ENCODE data around the gene TMIE.

TMIE gene, protein sequence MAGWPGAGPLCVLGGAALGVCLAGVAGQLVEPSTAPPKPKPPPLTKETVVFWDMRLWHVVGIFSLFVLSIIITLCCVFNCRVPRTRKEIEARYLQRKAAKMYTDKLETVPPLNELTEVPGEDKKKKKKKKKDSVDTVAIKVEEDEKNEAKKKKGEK

DNA sequence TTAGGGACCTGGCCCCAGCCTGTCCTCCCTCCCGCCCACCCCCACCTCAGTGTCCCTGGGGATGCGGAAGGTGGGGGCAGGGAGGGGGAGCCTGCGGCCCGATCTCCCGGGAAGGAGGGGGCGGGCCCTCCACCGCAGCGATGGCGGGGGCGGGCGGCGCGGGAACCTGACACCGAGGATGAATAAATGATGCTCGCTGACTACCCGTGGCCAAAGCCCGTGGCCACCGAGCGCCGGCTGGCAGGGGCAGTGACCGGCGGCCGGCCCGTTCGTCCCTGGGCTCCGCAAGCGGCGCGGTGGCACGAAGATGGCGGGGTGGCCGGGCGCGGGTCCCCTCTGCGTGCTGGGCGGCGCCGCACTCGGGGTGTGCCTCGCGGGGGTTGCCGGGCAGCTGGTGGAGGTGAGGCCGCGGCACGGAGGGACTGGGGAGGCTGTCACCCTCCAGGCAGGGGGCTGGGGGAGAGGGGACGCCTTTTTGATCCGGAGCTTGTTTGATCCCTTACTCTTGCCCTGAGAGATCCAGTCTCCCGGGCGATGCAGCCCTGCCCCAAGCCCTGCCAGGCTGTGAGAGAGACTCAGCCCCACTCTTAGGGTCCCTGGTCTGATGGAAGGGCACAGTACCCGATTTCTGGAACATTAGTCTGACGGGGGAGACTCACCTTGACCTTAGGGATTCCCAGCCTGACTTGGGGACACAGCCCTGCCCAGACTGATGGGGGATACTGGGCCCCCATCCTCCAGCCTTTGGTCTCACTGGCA lies at the start of gene TMIE:
TMIE (plus strand) TSS at position 212 of the 759 bp plus-strand sequence; CDS start at position 308, 96 bp downstream.
- Histone ChIP-seq H3K9ac (ENCODE audit: low read depth in 1 of 2, low read length in 2 of 2) (no peak within 1 kb of the TSS), H3K27ac (ENCODE audit: low read depth, low read length) (no peak within 1 kb of the TSS)

DNA sequence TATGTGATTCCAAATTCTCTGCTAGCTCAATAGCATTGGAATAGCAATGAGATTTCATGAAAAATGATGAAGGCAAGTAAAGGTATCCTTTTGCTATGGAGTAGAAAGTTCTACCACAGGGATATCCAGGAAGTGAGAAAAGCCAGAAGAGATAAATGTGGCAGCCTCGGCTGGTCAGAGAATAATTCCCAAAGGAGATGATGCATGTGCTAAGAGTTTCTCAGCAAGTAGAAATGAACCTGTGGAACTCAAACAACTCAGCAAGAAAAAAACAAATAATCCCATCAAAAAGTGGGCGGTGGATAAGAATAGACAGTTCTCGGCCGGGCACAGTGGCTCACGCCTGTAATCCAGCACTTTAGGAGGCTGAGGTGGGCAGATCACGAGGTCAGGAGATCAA lies 45.9 kb upstream of the TMIE start:
- H3K9me3 ChIP-seq (ENCODE audit: control insufficient read depth in 1 of 2, low read length in 2 of 2) = peaks cover 3 to 10% of the 10 kb centered on the region in 2 donors
- no peaks in the 10 kb centered on the region for H3K36me3 ChIP-seq (ENCODE audit: control insufficient read depth in 1 of 2, insufficient read depth in 2 of 2, low read length in 2 of 2)
- H3K9ac ChIP-seq (ENCODE audit: low read depth in 1 of 2, low read length in 2 of 2) = no peak overlapping the region

More for the DNA sequence above, at the start of gene TMIE:
- Histone ChIP-seq H3K36me3 (ENCODE audit: control insufficient read depth in 1 of 2, insufficient read depth in 2 of 2, low read length in 2 of 2) (no peaks in the 10 kb centered on the region), H3K4me3 (ENCODE audit: low read depth in 1 of 2, low read length in 2 of 2) (no peak within 1 kb of the TSS), H3K27me3 (ENCODE audit: control insufficient read depth in 1 of 2, insufficient read depth in 2 of 2, low read length in 2 of 2) (peaks cover 15 to 21% of the 10 kb centered on the region in 2 donors), H3K9me3 (ENCODE audit: control insufficient read depth in 1 of 2, low read length in 2 of 2) (no peaks in the 10 kb centered on the region), H3K4me1 (ENCODE audit: control insufficient read depth in 1 of 2, insufficient read depth in 2 of 2, low read length in 2 of 2) (peaks cover 2 to 19% of the 10 kb centered on the region in 2 donors)

DNA sequence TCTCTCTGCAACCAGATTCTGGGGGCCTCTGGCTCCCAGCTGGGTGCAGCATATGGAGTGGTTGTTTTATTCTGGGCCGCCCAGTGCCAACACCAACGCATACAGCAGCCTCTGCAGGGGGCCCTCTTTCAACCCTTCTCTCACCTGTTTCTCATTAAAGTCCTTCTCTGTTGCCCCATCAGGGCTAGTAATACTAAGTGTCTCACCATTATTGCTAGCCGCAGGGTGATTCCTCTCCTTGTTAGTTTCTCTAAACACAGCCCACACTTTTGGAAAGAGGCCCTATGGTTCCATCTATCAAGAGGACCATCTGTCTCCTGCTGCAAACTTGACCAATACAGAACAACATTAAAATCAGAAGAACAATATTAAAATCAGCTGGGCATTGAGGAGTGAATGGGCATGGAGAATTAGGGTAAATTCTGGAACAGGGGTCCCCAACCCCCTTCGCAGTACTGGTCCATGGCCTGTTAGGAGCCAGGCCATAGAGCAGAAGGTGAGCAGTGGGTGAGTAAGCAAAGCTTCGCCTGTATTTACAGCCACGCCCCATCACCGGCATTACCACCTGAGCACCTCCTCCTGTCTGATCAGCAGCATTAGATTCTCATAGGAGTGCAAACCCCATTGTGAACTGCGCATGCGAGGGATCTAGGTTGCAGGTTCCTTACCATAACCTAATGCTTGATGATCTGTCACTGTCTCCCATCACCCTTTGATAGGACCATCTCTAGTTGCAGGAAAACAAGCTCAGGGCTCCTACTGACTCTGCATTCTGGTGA lies 44.2 kb upstream of the TMIE start:
- Histone ChIP-seq H3K4me1 (ENCODE audit: control insufficient read depth in 1 of 2, insufficient read depth in 2 of 2, low read length in 2 of 2) (no peaks in the 10 kb centered on the region), H3K36me3 (ENCODE audit: control insufficient read depth in 1 of 2, insufficient read depth in 2 of 2, low read length in 2 of 2) (no peaks in the 10 kb centered on the region), H3K27me3 (ENCODE audit: control insufficient read depth in 1 of 2, insufficient read depth in 2 of 2, low read length in 2 of 2) (peaks cover 0 to 5% of the 10 kb centered on the region in 2 donors), H3K27ac (ENCODE audit: low read depth, low read length) (no peak overlapping the region), H3K9ac (ENCODE audit: low read depth in 1 of 2, low read length in 2 of 2) (no peak overlapping the region), H3K4me3 (ENCODE audit: low read depth in 1 of 2, low read length in 2 of 2) (no peak overlapping the region), H3K9me3 (ENCODE audit: control insufficient read depth in 1 of 2, low read length in 2 of 2) (peaks cover 2 to 6% of the 10 kb centered on the region in 2 donors)

More for the DNA sequence above, 45.9 kb upstream of the TMIE start:
- Histone ChIP-seq H3K4me1 (ENCODE audit: control insufficient read depth in 1 of 2, insufficient read depth in 2 of 2, low read length in 2 of 2) (no peaks in the 10 kb centered on the region), H3K27ac (ENCODE audit: low read depth, low read length) (no peak overlapping the region), H3K4me3 (ENCODE audit: low read depth in 1 of 2, low read length in 2 of 2) (no peak overlapping the region), H3K27me3 (ENCODE audit: control insufficient read depth in 1 of 2, insufficient read depth in 2 of 2, low read length in 2 of 2) (peaks cover 0 to 5% of the 10 kb centered on the region in 2 donors)

DNA sequence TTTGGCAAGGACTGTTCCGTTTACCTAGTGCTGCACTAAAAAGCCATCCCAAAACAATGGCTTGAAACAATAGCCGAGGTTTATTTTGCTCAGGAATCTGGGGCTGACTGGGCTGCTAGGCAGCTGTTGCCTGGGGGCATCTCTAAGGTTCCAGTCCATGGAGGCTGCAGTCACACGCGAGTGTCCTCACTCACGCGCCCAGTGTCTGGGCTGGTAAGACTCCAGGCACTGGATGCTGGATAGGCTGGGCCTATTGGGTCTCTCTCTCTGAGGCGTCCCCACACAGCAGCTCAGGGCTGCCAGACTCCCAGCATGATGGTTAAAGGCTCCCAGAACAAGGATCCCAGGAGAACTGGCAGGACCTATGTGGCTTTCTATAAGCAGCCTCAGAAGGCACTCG lies 41.9 kb upstream of the TMIE start:
- peaks cover 0 to 4% of the 10 kb centered on the region in 2 donors for H3K27me3 ChIP-seq (ENCODE audit: control insufficient read depth in 1 of 2, insufficient read depth in 2 of 2, low read length in 2 of 2)
- no peak overlapping the region for H3K4me3 ChIP-seq (ENCODE audit: low read depth in 1 of 2, low read length in 2 of 2)
- no peaks in the 10 kb centered on the region for H3K9me3 ChIP-seq (ENCODE audit: control insufficient read depth in 1 of 2, low read length in 2 of 2)
- no peak overlapping the region for H3K9ac ChIP-seq (ENCODE audit: low read depth in 1 of 2, low read length in 2 of 2)
- peaks cover 4 to 6% of the 10 kb centered on the region in 2 donors for H3K4me1 ChIP-seq (ENCODE audit: control insufficient read depth in 1 of 2, insufficient read depth in 2 of 2, low read length in 2 of 2)
- no peak overlapping the region for H3K27ac ChIP-seq (ENCODE audit: low read depth, low read length)
- no peaks in the 10 kb centered on the region for H3K36me3 ChIP-seq (ENCODE audit: control insufficient read depth in 1 of 2, insufficient read depth in 2 of 2, low read length in 2 of 2)

DNA sequence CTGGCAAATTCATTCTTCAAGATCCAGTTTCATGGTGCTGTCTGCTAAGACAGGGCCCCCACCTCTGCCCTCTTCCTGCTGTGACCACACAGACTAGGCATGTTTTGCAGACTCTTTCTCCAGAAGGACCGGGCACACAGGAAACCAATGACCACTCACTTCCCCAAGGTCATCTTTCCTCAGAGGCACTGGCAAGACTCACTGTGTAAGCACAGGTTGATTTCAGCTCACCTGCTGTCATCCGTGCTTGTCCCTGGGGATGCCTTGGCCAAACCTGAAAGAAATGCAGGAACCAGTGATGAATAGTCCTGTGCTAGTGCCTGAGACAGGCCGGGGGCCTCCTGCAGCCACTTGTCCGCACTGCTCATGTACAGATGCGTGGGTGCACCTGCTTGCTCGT lies 41.2 kb upstream of the TMIE start:
- Histone ChIP-seq H3K4me1 (ENCODE audit: control insufficient read depth in 1 of 2, insufficient read depth in 2 of 2, low read length in 2 of 2) (peaks cover 4 to 6% of the 10 kb centered on the region in 2 donors), H3K9me3 (ENCODE audit: control insufficient read depth in 1 of 2, low read length in 2 of 2) (no peaks in the 10 kb centered on the region), H3K36me3 (ENCODE audit: control insufficient read depth in 1 of 2, insufficient read depth in 2 of 2, low read length in 2 of 2) (no peaks in the 10 kb centered on the region), H3K9ac (ENCODE audit: low read depth in 1 of 2, low read length in 2 of 2) (no peak overlapping the region), H3K27ac (ENCODE audit: low read depth, low read length) (no peak overlapping the region), H3K4me3 (ENCODE audit: low read depth in 1 of 2, low read length in 2 of 2) (no peak overlapping the region), H3K27me3 (ENCODE audit: control insufficient read depth in 1 of 2, insufficient read depth in 2 of 2, low read length in 2 of 2) (no peaks in the 10 kb centered on the region)

DNA sequence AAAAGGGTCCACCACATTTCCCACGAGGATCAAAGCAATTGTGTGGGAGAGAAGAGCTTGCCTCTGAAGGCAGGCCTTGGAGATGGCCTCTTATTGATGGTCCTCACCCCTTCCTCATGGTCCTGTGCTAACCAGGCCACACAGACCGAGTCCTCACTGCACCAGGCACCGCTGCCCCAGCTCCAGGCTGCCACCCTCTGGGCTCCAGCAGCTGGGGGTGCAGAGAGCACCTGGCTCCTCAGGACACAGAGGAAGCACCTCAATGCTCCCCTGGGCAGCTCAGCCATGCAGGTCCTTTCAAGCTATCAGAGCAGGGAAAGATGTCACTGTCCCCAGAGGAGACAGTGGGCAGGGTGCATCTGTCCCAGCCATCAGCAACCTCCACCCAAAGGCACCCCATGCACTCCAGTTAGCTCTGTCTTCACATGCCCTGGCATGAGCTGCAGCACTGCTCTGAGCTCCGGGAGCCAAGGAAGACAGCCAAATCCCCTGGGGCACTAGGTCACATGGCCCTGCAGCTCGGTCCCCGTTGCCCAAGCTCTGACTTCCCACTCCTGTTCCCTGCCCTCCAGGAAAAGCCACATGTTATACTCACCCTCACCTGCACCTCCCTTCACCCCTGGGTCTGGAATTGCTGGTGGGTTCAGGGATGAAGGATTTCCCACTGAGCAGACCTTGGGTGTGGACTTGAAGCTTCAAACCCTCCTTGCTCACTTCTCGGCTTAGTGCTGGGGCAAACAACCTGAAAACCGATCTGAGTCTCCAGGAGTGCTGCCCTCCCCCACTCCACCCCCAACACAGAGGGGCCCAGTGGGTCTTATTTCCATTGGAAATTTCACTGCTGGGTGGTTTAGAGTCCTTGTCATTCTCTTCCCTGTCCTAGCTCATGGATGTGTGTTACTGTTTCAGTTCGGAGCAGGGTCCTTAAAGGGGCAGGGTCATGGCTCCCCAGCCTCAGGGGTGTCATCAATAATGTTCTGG lies 40.4 kb upstream of the TMIE start:
- Histone ChIP-seq H3K27me3 (ENCODE audit: control insufficient read depth in 1 of 2, insufficient read depth in 2 of 2, low read length in 2 of 2) (no peaks in the 10 kb centered on the region), H3K9ac (ENCODE audit: low read depth in 1 of 2, low read length in 2 of 2) (no peak overlapping the region), H3K4me1 (ENCODE audit: control insufficient read depth in 1 of 2, insufficient read depth in 2 of 2, low read length in 2 of 2) (peaks cover 4 to 6% of the 10 kb centered on the region in 2 donors), H3K36me3 (ENCODE audit: control insufficient read depth in 1 of 2, insufficient read depth in 2 of 2, low read length in 2 of 2) (no peaks in the 10 kb centered on the region), H3K9me3 (ENCODE audit: control insufficient read depth in 1 of 2, low read length in 2 of 2) (no peaks in the 10 kb centered on the region), H3K4me3 (ENCODE audit: low read depth in 1 of 2, low read length in 2 of 2) (no peak overlapping the region), H3K27ac (ENCODE audit: low read depth, low read length) (no peak overlapping the region)

DNA sequence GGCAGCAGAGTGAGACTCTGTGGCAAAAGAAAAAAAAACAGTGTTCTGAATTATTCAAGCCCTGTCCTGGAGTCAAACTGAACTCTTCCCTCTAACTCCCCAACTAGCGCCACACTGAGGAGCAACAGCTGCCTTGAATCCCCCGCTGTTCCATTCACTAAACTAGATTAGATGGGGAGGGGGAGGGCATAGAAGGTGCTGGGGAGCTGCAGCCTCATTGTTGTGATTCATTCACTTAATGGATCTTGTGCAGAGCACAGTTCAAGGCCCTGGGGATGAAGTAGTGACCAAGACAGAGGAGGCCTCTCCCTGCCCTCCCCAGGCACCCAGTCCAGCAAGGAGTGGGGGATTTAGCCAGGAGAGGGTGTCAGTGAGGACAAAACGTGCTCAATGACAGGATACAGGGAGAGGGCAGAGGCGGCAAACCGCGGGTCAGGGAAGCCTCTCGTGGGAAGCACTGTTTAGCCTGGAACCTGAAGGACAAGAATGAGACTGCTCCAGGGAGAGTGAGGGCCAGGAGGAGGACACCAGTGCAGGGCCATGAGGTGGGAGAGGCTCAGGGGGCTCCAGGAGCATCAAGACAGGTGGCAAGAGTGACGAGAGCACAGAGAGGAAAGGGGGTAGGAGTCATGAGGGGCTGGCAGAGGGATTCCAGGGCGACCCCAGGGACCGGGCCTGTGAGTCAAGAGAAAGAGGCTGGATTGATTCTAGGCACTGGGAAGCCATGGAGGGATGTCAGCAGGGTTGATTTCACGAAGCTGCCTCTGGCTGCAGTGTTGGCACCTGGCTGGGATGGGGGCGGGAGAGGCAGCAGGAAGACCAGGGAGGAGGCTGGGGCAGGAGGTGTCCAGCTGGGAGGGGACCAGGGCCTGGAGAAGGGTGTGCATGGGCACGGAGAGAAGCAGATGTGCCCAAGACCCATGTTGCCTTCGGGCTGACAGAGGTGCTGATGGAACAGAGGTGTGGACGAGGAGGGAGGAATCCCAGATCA lies 39.1 kb upstream of the TMIE start:
- Histone ChIP-seq H3K27me3 (ENCODE audit: control insufficient read depth in 1 of 2, insufficient read depth in 2 of 2, low read length in 2 of 2) (no peaks in the 10 kb centered on the region), H3K27ac (ENCODE audit: low read depth, low read length) (no peak overlapping the region), H3K4me1 (ENCODE audit: control insufficient read depth in 1 of 2, insufficient read depth in 2 of 2, low read length in 2 of 2) (peaks cover 4 to 6% of the 10 kb centered on the region in 2 donors), H3K9me3 (ENCODE audit: control insufficient read depth in 1 of 2, low read length in 2 of 2) (no peaks in the 10 kb centered on the region), H3K36me3 (ENCODE audit: control insufficient read depth in 1 of 2, insufficient read depth in 2 of 2, low read length in 2 of 2) (no peaks in the 10 kb centered on the region), H3K9ac (ENCODE audit: low read depth in 1 of 2, low read length in 2 of 2) (no peak overlapping the region), H3K4me3 (ENCODE audit: low read depth in 1 of 2, low read length in 2 of 2) (no peak overlapping the region)

DNA sequence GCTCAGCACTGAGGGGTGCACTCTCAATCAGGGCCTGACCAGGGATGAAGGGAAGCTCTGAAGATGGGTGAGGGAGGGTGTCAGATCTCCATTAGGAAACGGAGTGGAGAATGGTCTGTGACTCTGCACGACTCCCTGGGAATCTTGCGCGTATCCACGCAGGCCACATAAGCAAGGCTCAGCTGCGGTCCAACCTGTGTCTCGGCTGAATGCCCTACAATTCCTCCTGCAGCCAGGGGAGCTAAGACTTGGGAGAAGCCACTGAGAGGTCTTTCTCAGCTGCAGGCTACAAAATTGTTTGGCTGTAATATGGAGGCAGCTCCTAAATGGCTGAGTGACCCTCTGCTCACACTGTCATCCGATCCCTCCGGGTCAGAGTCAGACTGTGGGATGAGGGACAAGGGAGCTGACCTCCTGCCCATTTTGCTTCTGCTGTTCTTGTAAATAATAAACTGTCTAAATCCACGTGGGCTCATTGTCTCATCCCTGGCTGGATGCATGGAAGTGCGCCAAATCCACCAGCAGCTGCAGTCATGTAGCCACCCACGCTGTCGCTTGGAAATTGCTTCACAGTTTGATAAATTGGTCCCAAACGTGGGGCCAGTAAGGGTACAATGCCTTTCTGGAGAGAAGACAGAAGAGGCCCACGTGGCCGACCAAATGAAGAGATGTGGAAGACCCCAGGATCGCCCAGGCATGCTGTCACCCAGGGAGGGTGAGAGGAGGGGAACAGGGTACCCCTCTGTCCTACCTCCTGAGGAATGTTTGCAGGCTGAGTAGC lies 38.2 kb upstream of the TMIE start:
- no peak overlapping the region for H3K9ac ChIP-seq (ENCODE audit: low read depth in 1 of 2, low read length in 2 of 2)
- no peaks in the 10 kb centered on the region for H3K9me3 ChIP-seq (ENCODE audit: control insufficient read depth in 1 of 2, low read length in 2 of 2)
- H3K27me3 ChIP-seq (ENCODE audit: control insufficient read depth in 1 of 2, insufficient read depth in 2 of 2, low read length in 2 of 2) = no peaks in the 10 kb centered on the region
- peaks cover 4 to 6% of the 10 kb centered on the region in 2 donors for H3K4me1 ChIP-seq (ENCODE audit: control insufficient read depth in 1 of 2, insufficient read depth in 2 of 2, low read length in 2 of 2)
- H3K27ac ChIP-seq (ENCODE audit: low read depth, low read length) = no peak overlapping the region
- no peaks in the 10 kb centered on the region for H3K36me3 ChIP-seq (ENCODE audit: control insufficient read depth in 1 of 2, insufficient read depth in 2 of 2, low read length in 2 of 2)
- H3K4me3 ChIP-seq (ENCODE audit: low read depth in 1 of 2, low read length in 2 of 2) = no peak overlapping the region

All from duodenal mucosa (tissue), 2 donors.